OCI-LY3 (cell line): ENCODE measurements around the gene NEK9.

Experiments used
- EZH2phosphoT487 ChIP-seq: fragments of 200-600 bp; shearing (Covaris generic); IDR thresholded peaks from 2 replicates; pipeline ENCODE4 v1.6.1; 2018; ENCODE audit warnings: antibody characterized with exemption, mixed run types, low read depth
- TF ChIP-seq, protein P1 (sequence below): fragments of 200-600, 300-600 bp; sonication (generic); IDR thresholded peaks from 2 replicates; pipeline ENCODE4 v1.5.1; 2014; ENCODE audit warnings: antibody characterized with exemption, low read length, low read depth

DNA sequence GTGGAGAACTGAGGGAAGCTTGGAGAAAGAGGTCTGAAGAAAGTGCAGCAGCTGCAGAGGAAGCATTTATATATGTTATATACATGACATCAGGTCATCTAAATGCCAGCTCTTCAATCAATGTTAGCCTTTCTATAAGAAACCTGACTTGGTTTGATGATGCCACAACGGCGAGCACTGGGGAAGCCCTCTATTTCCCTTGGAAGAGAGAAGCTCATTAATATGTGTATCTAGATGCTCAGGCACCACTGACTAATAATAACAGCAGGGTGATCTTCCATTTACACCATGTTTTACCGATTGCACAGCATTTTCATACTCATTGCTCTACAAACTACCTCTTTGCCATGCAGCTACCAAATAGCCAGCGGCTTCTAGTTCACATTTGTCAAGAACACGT lies 63.8 kb downstream of the NEK9 start:
- TF ChIP-seq, protein P1, sequence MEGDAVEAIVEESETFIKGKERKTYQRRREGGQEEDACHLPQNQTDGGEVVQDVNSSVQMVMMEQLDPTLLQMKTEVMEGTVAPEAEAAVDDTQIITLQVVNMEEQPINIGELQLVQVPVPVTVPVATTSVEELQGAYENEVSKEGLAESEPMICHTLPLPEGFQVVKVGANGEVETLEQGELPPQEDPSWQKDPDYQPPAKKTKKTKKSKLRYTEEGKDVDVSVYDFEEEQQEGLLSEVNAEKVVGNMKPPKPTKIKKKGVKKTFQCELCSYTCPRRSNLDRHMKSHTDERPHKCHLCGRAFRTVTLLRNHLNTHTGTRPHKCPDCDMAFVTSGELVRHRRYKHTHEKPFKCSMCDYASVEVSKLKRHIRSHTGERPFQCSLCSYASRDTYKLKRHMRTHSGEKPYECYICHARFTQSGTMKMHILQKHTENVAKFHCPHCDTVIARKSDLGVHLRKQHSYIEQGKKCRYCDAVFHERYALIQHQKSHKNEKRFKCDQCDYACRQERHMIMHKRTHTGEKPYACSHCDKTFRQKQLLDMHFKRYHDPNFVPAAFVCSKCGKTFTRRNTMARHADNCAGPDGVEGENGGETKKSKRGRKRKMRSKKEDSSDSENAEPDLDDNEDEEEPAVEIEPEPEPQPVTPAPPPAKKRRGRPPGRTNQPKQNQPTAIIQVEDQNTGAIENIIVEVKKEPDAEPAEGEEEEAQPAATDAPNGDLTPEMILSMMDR = no peak
- no peak for TF ChIP-seq EZH2phosphoT487
